ENCODE data around the gene PTPRZ1.

DNA sequence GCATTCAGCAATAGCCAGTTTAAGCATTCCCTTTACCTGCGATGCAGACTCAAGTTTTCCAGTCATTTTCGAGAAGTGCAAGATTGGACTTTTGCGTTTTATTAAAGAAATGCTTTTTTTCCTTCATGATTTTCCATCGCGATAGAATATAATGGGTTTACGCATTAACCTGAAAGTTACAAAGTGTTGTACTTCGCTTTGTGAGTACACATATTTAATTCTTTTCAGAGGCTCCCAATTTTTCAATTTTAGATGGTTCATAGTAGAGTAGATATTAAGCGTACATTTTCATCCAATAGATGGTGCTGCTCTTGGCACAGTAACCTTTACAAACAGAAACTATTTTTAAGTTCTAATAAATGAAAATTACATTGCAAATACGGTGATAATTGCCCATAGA, 1.3 kb downstream of the PTPRZ1 start:
- TF ChIP-seq ZNF707 (tag by site-specific recombination; IDR thresholded peaks at IDR 0.05) (no peak), GLI2 (tag by site-specific recombination; IDR thresholded peaks at IDR 0.05; ENCODE audit: borderline replicate concordance, low read depth) (no peak), CTCF (tag by site-specific recombination; IDR thresholded peaks at IDR 0.05) (no peak), ZNF23 (tag by site-specific recombination; IDR thresholded peaks at IDR 0.05; ENCODE audit: borderline replicate concordance) (no peak), ZNF121 (tag by site-specific recombination; IDR thresholded peaks at IDR 0.05) (no peak), ZNF133 (tag by site-specific recombination; IDR thresholded peaks at IDR 0.05) (no peak), ZNF239 (tag by site-specific recombination; IDR thresholded peaks at IDR 0.05) (no peak), PRDM4 (tag by site-specific recombination; IDR thresholded peaks at IDR 0.05) (no peak), GLIS1 (tag by site-specific recombination; IDR thresholded peaks at IDR 0.05) (no peak), ZNF488 (tag by site-specific recombination; IDR thresholded peaks at IDR 0.05) (no peak)
- TF ChIP-seq, protein P1, sequence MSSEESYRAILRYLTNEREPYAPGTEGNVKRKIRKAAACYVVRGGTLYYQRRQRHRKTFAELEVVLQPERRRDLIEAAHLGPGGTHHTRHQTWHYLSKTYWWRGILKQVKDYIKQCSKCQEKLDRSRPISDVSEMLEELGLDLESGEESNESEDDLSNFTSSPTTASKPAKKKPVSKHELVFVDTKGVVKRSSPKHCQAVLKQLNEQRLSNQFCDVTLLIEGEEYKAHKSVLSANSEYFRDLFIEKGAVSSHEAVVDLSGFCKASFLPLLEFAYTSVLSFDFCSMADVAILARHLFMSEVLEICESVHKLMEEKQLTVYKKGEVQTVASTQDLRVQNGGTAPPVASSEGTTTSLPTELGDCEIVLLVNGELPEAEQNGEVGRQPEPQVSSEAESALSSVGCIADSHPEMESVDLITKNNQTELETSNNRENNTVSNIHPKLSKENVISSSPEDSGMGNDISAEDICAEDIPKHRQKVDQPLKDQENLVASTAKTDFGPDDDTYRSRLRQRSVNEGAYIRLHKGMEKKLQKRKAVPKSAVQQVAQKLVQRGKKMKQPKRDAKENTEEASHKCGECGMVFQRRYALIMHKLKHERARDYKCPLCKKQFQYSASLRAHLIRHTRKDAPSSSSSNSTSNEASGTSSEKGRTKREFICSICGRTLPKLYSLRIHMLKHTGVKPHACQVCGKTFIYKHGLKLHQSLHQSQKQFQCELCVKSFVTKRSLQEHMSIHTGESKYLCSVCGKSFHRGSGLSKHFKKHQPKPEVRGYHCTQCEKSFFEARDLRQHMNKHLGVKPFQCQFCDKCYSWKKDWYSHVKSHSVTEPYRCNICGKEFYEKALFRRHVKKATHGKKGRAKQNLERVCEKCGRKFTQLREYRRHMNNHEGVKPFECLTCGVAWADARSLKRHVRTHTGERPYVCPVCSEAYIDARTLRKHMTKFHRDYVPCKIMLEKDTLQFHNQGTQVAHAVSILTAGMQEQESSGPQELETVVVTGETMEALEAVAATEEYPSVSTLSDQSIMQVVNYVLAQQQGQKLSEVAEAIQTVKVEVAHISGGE (tag by site-specific recombination; conservative IDR thresholded peaks at IDR 0.05; ENCODE audit: low read depth): no peak
- TF ChIP-seq, protein P2, sequence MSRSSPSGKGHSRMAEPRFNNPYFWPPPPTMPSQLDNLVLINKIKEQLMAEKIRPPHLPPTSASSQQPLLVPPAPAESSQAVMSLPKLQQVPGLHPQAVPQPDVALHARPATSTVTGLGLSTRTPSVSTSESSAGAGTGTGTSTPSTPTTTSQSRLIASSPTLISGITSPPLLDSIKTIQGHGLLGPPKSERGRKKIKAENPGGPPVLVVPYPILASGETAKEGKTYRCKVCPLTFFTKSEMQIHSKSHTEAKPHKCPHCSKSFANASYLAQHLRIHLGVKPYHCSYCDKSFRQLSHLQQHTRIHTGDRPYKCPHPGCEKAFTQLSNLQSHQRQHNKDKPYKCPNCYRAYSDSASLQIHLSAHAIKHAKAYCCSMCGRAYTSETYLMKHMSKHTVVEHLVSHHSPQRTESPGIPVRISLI (tag by site-specific recombination; IDR thresholded peaks at IDR 0.05): no peak
- TF ChIP-seq, protein P3, sequence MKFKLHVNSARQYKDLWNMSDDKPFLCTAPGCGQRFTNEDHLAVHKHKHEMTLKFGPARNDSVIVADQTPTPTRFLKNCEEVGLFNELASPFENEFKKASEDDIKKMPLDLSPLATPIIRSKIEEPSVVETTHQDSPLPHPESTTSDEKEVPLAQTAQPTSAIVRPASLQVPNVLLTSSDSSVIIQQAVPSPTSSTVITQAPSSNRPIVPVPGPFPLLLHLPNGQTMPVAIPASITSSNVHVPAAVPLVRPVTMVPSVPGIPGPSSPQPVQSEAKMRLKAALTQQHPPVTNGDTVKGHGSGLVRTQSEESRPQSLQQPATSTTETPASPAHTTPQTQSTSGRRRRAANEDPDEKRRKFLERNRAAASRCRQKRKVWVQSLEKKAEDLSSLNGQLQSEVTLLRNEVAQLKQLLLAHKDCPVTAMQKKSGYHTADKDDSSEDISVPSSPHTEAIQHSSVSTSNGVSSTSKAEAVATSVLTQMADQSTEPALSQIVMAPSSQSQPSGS (tag by site-specific recombination; IDR thresholded peaks at IDR 0.05; ENCODE audit: low read depth): no peak
- TF ChIP-seq, protein P4, sequence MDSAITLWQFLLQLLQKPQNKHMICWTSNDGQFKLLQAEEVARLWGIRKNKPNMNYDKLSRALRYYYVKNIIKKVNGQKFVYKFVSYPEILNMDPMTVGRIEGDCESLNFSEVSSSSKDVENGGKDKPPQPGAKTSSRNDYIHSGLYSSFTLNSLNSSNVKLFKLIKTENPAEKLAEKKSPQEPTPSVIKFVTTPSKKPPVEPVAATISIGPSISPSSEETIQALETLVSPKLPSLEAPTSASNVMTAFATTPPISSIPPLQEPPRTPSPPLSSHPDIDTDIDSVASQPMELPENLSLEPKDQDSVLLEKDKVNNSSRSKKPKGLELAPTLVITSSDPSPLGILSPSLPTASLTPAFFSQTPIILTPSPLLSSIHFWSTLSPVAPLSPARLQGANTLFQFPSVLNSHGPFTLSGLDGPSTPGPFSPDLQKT (IDR thresholded peaks at IDR 0.05; ENCODE audit: borderline replicate concordance, low read depth, low read length): no peak
